GM12878 (cell line): ENCODE measurements around the gene SPEG. TPM values are rescaled to one million over a fixed set of nuclear protein-coding genes. Genes with fewer than 3 reads are reported as not detected.

Experiments
- ATAC-seq: fragments of 200-7000 bp; cut with Tn5 transposase; 3 replicates; pipeline ENCODE4 v1.9.1; 2020; ENCODE audit warnings: mild to moderate bottlenecking, moderate library complexity
- BruUV-seq: library from RNA; stranded (reverse); fragments of 400-500 nt; replicated peaks from 2 replicates; lab custom pipeline; 2021; lab: Mats Ljungman, UMichigan
- CTCF ChIA-PET: fragments of 300-600 bp; sonication (Branson Sonifier 250); formaldehyde crosslinking; extraction: SDS; loops from one replicate; lab custom pipeline; 2021; ENCODE audit warnings: inconsistent platforms; lab: Yijun Ruan, JAX
- POLR2A ChIA-PET: fragments of 350-600 bp; formaldehyde crosslinking; extraction: SDS; loops from one replicate; lab custom pipeline; 2021; ENCODE audit warnings: inconsistent platforms; lab: Charles Lee
- RAD21 ChIA-PET: fragments of 300-600 bp; sonication (Branson Sonifier 250); formaldehyde crosslinking; loops from one replicate; lab custom pipeline; 2023; ENCODE audit warnings: antibody characterized with exemption; ENCODE audit not compliant: unreplicated experiment; lab: Charles Lee
- SMC1A ChIA-PET: fragments of 300-600 bp; sonication (Branson Sonifier 250); formaldehyde crosslinking; loops from one replicate; lab custom pipeline; 2023; ENCODE audit not compliant: unreplicated experiment, uncharacterized antibody; lab: Charles Lee
- DNase-seq: peaks from one replicate; pipeline ENCODE4 v3.0.0-alpha.2; 2011; ENCODE audit warnings: low read depth, low spot score
- FAIRE-seq: peaks from 3 replicates; lab custom pipeline; 2011; peaks lifted over from hg19 to GRCh38; lab: Jason Lieb, UNC
- H2AFZ ChIP-seq: 2 replicates; pipeline ENCODE4 v1.6.0; 2011; ENCODE audit warnings: low read depth, low read length, control low read depth; ENCODE audit not compliant: control insufficient read depth
- H3K27ac ChIP-seq: 2 replicates; pipeline ENCODE4 v1.5.1; 2011; ENCODE audit warnings: control low read depth; ENCODE audit not compliant: control insufficient read depth, insufficient read depth
- H3K27me3 ChIP-seq, 2 experiments: replicated peaks in 1 of 2; 2 replicates each; pipeline versions ENCODE4 v1.6.0 to v1.6.1; 2011; ENCODE audit warnings: low read length in 1 of 2; ENCODE audit not compliant: control insufficient read depth in 2 of 2, insufficient read depth in 2 of 2
- H3K36me3 ChIP-seq, 2 experiments: 2 replicates each; pipeline ENCODE4 v1.5.1; 2011; ENCODE audit warnings: low read length in 1 of 2; ENCODE audit not compliant: control insufficient read depth in 2 of 2, insufficient read depth in 2 of 2
- H3K4me1 ChIP-seq: 2 replicates; pipeline ENCODE4 v1.6.1; 2011; ENCODE audit warnings: mild to moderate bottlenecking, low read length, moderate library complexity, mixed read lengths; ENCODE audit not compliant: control insufficient read depth, insufficient read depth
- H3K4me2 ChIP-seq: 2 replicates; pipeline ENCODE4 v1.6.0; 2011; ENCODE audit warnings: control low read depth; ENCODE audit not compliant: control insufficient read depth, insufficient read depth
- H3K4me3 ChIP-seq: fragments of 200-600 bp; sonication (generic); 2 replicates; pipeline ENCODE4 v1.5.1; 2016
- H3K79me2 ChIP-seq: 2 replicates; pipeline ENCODE4 v1.6.0; 2011; ENCODE audit warnings: low read length; ENCODE audit not compliant: control insufficient read depth, insufficient read depth
- H3K9ac ChIP-seq: 2 replicates; pipeline ENCODE4 v1.8.0; 2011; ENCODE audit warnings: low read length, control low read depth, mixed read lengths; ENCODE audit not compliant: control insufficient read depth, insufficient read depth
- H3K9me3 ChIP-seq: replicated peaks from 3 replicates; pipeline ENCODE4 v1.5.1; 2011; ENCODE audit warnings: mild to moderate bottlenecking, low read length; ENCODE audit not compliant: control insufficient read depth, insufficient read depth
- H4K20me1 ChIP-seq: 2 replicates; pipeline ENCODE4 v1.6.0; 2011; ENCODE audit not compliant: control insufficient read depth, insufficient read depth
- BMI1 ChIP-seq: fragments of 450-650 bp; IDR thresholded peaks from 2 replicates; pipeline ENCODE4 v1.6.1; 2016; ENCODE audit warnings: mild to moderate bottlenecking, moderate library complexity, borderline replicate concordance
- CBX3 ChIP-seq: fragments of 200-600 bp; sonication (generic); IDR thresholded peaks from 2 replicates; pipeline ENCODE4 v1.6.1; 2016; ENCODE audit warnings: low read depth, borderline replicate concordance
- IRF3 ChIP-seq: fragments of 450-650 bp; IDR thresholded peaks from 2 replicates; pipeline ENCODE4 v1.6.1; 2014; ENCODE audit warnings: mild to moderate bottlenecking
- MTA2 ChIP-seq: fragments of 450-650 bp; IDR thresholded peaks from 2 replicates; pipeline ENCODE4 v1.6.1; 2016; ENCODE audit warnings: low read depth, mild to moderate bottlenecking, moderate library complexity
- MTA3 ChIP-seq: IDR thresholded peaks from 2 replicates; pipeline ENCODE4 v1.6.1; 2012; ENCODE audit warnings: low read length, inconsistent platforms, borderline replicate concordance
- SPI1 ChIP-seq: IDR thresholded peaks from 2 replicates; pipeline ENCODE4 v1.6.1; 2011; ENCODE audit warnings: low read depth, mild to moderate bottlenecking, low read length, moderate library complexity, borderline replicate concordance; ENCODE audit not compliant: insufficient read depth
- TCF3 ChIP-seq: IDR thresholded peaks from 2 replicates; pipeline ENCODE4 v1.6.1; 2012; ENCODE audit warnings: low read depth, mild to moderate bottlenecking, low read length, borderline replicate concordance; ENCODE audit not compliant: insufficient read depth
- ZNF217 ChIP-seq: fragments of 450-650 bp; IDR thresholded peaks from 2 replicates; pipeline ENCODE4 v1.6.1; 2017; ENCODE audit warnings: antibody characterized with exemption, mild to moderate bottlenecking
- WGBS: methylation state at CpG from one replicate; pipeline ENCODE4 v1.1.6; 2016; ENCODE audit warnings: low lambda C conversion rate; ENCODE audit not compliant: insufficient replicate concordance, insufficient coverage; ENCODE audit errors: missing lambda C conversion rate; 5-methylcytosine and 5-hydroxymethylcytosine counted together
- in situ Hi-C: fragments of 300-500 bp; cut with MboI; formaldehyde crosslinking; loops from 9 replicates; pipeline ENCODE4 v1.14.3; 2018; ENCODE audit warnings: mixed read lengths
- intact Hi-C: fragments of 100-400 bp; cut with micrococcal nuclease; formaldehyde crosslinking; loops from one replicate; pipeline ENCODE4 v1.14.2; 2022; ENCODE audit not compliant: unreplicated experiment
- polyA plus RNA-seq, 11 experiments: library from polyadenylated mRNA; depleted of rRNA in 4 of 11; unstranded in 6 of 11; stranded (reverse) in 5 of 11; fragments of >200 nt; fragmentation: Nextera tagmentation in 4 of 11; fragmentation: Illumina TruSeq in 1 of 11; extraction: Ambion mirVana in 4 of 11; extraction: Trizol in 1 of 11; gene quantifications; 1 replicate in 1 of 11; 2 replicates in 10 of 11; pipeline versions ENCODE4 v1.2.1 to v1.2.3, GENCODE V29; 2011 to 2016; ENCODE audit warnings: inconsistent platforms in 2 of 11, missing spikeins in 2 of 11, low read depth in 1 of 11
- total RNA-seq, 4 experiments: library from RNA; depleted of rRNA in 3 of 4; stranded (reverse); fragments of >200 nt in 3 of 4; fragmentation: Illumina TruSeq in 1 of 4; extraction: Trizol in 1 of 4; gene quantifications; 2 replicates each; pipeline versions ENCODE4 v1.2.1 to v1.2.3, GENCODE V29; 2013 to 2021

Gene SPEG
- total and polyA plus RNA-seq, 10 of the 15 experiments (the other 5 are each of a cell fraction or from before 2014, with no cell fraction given), result 0.03 to 0.28 TPM; not detected in 8

DNA sequence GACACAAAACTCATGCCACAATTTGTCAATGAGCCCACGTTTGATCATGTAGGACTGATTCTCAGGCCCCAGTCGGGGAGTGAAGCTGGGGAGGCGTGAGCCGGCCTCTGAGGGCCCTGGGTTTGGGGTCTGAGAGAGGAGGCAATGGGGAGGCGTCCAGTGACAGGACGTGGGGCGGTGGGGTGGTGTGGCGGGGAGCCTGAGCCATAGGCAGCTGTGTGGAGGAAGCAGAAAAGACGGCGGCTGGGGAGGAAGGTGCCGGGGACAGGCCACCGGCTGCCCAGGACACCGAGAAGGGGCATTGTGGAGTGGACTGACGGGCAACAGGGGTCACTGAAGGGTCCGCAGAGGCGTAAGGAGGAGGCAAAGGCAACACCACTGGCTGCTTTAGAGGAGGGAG, 101.8 kb downstream of the SPEG start:
- Histone ChIP-seq H4K20me1 (no peaks in the 10 kb centered on the region), H3K27me3 (no peaks in the 10 kb centered on the region; a peak in 2 of 4 replicates), H3K36me3 (no peaks in the 10 kb centered on the region; a peak in 1 of 4 replicates), H3K4me3 (no peak overlapping the region), H3K27ac (no peak overlapping the region), H3K4me1 (no peaks in the 10 kb centered on the region), H2AFZ (no peak overlapping the region), H3K79me2 (no peaks in the 10 kb centered on the region), H3K9ac (no peak overlapping the region), H3K9me3 (no peaks in the 10 kb centered on the region), H3K4me2 (no peak overlapping the region)
- 15% methylated on average over 6 of the region's 16 CpGs for WGBS
- no TSS peak for BruUV-seq
- ChIA-PET SMC1A (interaction anchor here (1.8 kb wide), 1 partner anchor 41 kb away, joined by 4 read pairs; no protein-coding TSS in a partner anchor), POLR2A (no interaction called here), RAD21 (no interaction called here), CTCF (interaction anchor here (1.1 kb wide), 1 partner anchor 41 kb away, joined by 3 read pairs; a partner anchor contains a TSS)
- in situ Hi-C loops (no loop called here), intact Hi-C loops (no loop called here)
- no peak for FAIRE-seq
- ATAC-seq, result no peak
- TF ChIP-seq TCF3 (no peak), MTA2 (no peak), ZNF217 (no peak), BMI1 (no peak), MTA3 (no peak), IRF3 (no peak), SPI1 (no peak), CBX3 (no peak)
- DNase-seq, result no peak
